Prostate gland (tissue), 2 donors: ENCODE measurements around the gene CLEC18A. TPM values are rescaled to one million over a fixed set of nuclear protein-coding genes. Genes with fewer than 3 reads are reported as not detected.

Experiments
- DNase-seq: peaks from one replicate; pipeline ENCODE4 v3.0.0-alpha.2; 2019; ENCODE audit warnings: low spot score
- H3K27ac ChIP-seq, 2 donors: fragments of 200-600 bp; sonication (generic); 2 replicates each; pipeline ENCODE4 v1.5.1; 2017 to 2019
- H3K27me3 ChIP-seq: fragments of 200-600 bp; sonication (generic); replicated peaks from 2 replicates; pipeline ENCODE4 v1.5.1; 2019; ENCODE audit not compliant: insufficient read depth
- H3K36me3 ChIP-seq, 2 donors: fragments of 200-600 bp; sonication (generic); 1 replicate in 1 of 2; 2 replicates in 1 of 2; pipeline versions ENCODE4 v1.5.1 to v1.8.1; 2017 to 2019
- H3K4me1 ChIP-seq: fragments of 200-600 bp; sonication (generic); replicated peaks from 2 replicates; pipeline ENCODE4 v1.5.1; 2019
- H3K4me3 ChIP-seq, 2 donors: fragments of 200-600 bp; sonication (generic); 2 replicates each; pipeline ENCODE4 v1.5.1; 2017 to 2019
- H3K9me3 ChIP-seq: fragments of 200-600 bp; sonication (generic); 2 replicates; pipeline ENCODE4 v1.5.1; 2017
- POLR2A ChIP-seq: fragments of 450-650 bp; IDR thresholded peaks from one replicate; pipeline ENCODE4 v1.6.1; 2016; ENCODE audit warnings: antibody characterized with exemption, mild to moderate bottlenecking
- POLR2AphosphoS5 ChIP-seq: sonication (generic); formaldehyde crosslinking; IDR thresholded peaks from one replicate; pipeline ENCODE4 v1.6.1; 2017; ENCODE audit warnings: antibody characterized with exemption
- WGBS: methylation state at CpG from one replicate; pipeline ENCODE4 v1.1.5; 2018; 5-methylcytosine and 5-hydroxymethylcytosine counted together
- intact Hi-C: fragments of 100-400 bp; cut with DNase I; formaldehyde crosslinking; loops from one replicate; pipeline ENCODE4 v1.14.2; 2022
- total RNA-seq, 2 donors: library from RNA; depleted of rRNA; stranded (reverse); fragments of >200 nt; gene quantifications; one replicate each; pipeline ENCODE4 v1.1.0, GENCODE V29; 2016
- TF ChIP-seq, protein P1 (sequence below), 4 experiments: fragments of 200-600 bp in 2 of 4; fragments of 450-650 bp in 2 of 4; sonication (generic) in 2 of 4; IDR thresholded peaks; 1 replicate in 3 of 4; 2 replicates in 1 of 4; pipeline ENCODE4 v1.5.1; 2016 to 2019; ENCODE audit warnings: antibody characterized with exemption in 4 of 4, mild to moderate bottlenecking in 2 of 4, moderate library complexity in 2 of 4

CLEC18A gene
- total RNA-seq, 2 donors from 2014 or later, result 1.5 to 8.0 TPM

DNA sequence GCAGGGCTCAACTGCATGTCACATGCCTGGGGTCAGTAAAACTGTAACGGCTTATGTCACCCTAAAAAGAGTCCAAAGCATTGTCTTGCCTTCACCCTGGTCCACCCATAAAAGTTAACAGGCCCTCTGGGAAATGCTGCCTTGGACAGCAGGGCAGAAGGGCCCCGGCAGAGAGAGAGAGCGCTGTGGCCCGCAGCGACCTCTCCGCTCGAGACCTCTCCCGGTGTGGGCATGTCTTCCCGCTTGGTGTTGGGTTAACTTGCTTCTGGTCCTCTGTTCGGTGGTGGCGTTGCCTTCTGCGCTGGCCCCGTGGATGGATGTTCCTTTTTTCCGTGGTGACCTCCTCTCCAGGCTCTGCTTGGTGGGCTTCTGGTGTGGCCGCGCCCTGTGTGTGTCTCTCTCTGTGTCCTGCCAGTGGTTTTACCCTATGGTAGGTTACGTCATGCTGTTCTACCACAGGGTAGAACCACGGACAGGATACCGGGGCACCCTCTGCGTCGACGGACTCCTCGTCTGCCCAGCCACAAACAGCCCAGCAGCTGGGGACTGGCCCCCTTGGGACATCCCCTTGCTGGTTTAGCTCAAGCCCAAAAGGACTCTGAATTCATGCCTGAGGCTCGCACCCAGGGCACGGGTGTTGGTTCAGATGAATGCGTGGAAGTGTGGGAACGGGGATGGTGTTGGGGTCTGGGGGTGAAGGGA, 18.3 kb upstream of the CLEC18A start:
- Histone ChIP-seq H3K9me3 (no peaks in the 10 kb centered on the region), H3K4me1 (no peaks in the 10 kb centered on the region), H3K36me3 (peaks cover 2 to 14% of the 10 kb centered on the region in 2 donors), H3K27me3 (no peaks in the 10 kb centered on the region), H3K27ac (no peak overlapping the region), H3K4me3 (no peak overlapping the region)
- TF ChIP-seq, protein P1, sequence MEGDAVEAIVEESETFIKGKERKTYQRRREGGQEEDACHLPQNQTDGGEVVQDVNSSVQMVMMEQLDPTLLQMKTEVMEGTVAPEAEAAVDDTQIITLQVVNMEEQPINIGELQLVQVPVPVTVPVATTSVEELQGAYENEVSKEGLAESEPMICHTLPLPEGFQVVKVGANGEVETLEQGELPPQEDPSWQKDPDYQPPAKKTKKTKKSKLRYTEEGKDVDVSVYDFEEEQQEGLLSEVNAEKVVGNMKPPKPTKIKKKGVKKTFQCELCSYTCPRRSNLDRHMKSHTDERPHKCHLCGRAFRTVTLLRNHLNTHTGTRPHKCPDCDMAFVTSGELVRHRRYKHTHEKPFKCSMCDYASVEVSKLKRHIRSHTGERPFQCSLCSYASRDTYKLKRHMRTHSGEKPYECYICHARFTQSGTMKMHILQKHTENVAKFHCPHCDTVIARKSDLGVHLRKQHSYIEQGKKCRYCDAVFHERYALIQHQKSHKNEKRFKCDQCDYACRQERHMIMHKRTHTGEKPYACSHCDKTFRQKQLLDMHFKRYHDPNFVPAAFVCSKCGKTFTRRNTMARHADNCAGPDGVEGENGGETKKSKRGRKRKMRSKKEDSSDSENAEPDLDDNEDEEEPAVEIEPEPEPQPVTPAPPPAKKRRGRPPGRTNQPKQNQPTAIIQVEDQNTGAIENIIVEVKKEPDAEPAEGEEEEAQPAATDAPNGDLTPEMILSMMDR (IDR thresholded peaks at IDR 0.05), result no peak
- TF ChIP-seq POLR2AphosphoS5 (no peak), POLR2A (no peak)
- no peak for DNase-seq
- intact Hi-C loops, result no loop called here
- WGBS, result 84% methylated on average over 27 of the region's 27 CpGs

DNA sequence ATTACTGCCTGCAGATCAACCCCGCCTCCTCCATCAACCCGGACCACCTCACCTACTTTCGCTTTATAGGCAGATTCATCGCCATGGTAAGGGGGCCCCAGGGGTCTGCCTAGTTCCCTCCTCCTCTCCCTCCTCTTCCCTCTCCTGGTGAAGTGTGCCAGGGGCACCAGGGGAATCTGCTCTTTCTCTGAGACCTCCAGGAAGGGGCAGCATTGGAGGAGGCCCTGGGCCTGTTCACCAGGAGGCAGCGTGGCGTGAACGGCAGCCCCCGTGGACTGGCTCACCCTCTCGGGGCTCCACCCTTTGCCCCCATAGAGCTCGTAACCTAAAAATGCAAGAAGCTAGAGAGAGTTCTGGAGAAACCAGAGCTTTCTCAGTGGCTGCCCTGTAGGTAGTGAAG, 17.1 kb upstream of the CLEC18A start:
- no peak overlapping the region for H3K27ac ChIP-seq
- no peak overlapping the region for H3K4me3 ChIP-seq
- peaks cover 2 to 14% of the 10 kb centered on the region in 2 donors for H3K36me3 ChIP-seq
- H3K9me3 ChIP-seq, result no peaks in the 10 kb centered on the region
- no peak for DNase-seq
- TF ChIP-seq POLR2AphosphoS5, result no peak
- intact Hi-C loops, result no loop called here
- no peaks in the 10 kb centered on the region for H3K4me1 ChIP-seq
- H3K27me3 ChIP-seq, result no peaks in the 10 kb centered on the region
- 77% methylated on average over 10 of the region's 10 CpGs for WGBS

DNA sequence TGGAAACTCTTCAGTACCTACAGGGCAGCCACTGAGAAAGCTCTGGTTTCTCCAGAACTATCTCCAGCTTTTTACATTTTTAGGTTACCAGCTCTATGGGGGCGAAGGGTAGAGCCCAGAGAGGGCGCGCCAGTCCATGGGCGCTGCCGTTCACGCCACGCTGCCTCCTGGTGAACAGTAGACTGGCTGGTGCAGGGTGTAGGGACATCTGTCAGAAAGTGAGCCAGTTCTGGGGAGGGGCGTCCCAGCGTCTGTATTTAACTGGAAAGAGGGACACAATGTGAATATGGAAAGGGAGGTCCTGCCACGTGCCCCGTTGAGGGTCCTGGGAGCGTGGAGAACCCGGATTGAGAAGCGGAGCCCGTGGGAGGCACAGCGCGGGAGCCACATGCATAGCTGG, 16.4 kb upstream of the CLEC18A start:
- Histone ChIP-seq H3K27ac (no peak overlapping the region), H3K27me3 (no peaks in the 10 kb centered on the region), H3K9me3 (no peaks in the 10 kb centered on the region), H3K36me3 (peaks cover 2 to 14% of the 10 kb centered on the region in 2 donors), H3K4me3 (no peak overlapping the region), H3K4me1 (no peaks in the 10 kb centered on the region)
- intact Hi-C loops, result no loop called here
- TF ChIP-seq POLR2AphosphoS5 (no peak), POLR2A (no peak)
- TF ChIP-seq, protein P1 (IDR thresholded peaks at IDR 0.05), result no peak
- no peak for DNase-seq
- 97% methylated on average over 17 of the region's 17 CpGs for WGBS

DNA sequence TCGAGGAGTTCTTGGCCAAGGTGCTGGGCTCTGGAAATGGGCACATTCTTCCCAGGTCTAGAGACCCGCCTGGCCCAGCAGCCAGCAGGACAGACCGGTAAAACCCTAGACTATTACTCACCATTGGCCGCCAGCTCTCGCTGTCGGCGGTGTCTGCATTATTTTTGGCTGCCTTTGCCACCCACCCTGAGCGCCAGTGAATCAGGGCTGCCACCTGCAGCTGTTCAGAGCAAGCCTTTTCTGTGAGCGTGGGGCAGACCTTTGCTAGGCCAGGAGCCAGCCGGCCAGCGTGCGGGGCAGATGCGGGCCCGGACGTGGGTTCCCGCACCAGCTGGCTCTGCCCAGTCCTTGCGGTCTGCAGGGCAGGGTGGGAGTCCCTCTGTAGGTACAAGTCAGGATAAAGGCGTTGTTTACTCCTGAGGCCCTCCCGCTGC, 15.8 kb upstream of the CLEC18A start:
- DNase-seq, result no peak
- intact Hi-C loops, result no loop called here
- 94% methylated on average over 18 of the region's 19 CpGs for WGBS
- H3K4me1 ChIP-seq, result no peaks in the 10 kb centered on the region
- H3K27ac ChIP-seq, result no peak overlapping the region
- no peaks in the 10 kb centered on the region for H3K27me3 ChIP-seq
- peaks cover 2 to 16% of the 10 kb centered on the region in 2 donors for H3K36me3 ChIP-seq
- TF ChIP-seq, protein P1 (IDR thresholded peaks at IDR 0.05), result no peak
- TF ChIP-seq POLR2AphosphoS5 (no peak), POLR2A (no peak)
- H3K4me3 ChIP-seq, result no peak overlapping the region
- H3K9me3 ChIP-seq, result no peaks in the 10 kb centered on the region

DNA sequence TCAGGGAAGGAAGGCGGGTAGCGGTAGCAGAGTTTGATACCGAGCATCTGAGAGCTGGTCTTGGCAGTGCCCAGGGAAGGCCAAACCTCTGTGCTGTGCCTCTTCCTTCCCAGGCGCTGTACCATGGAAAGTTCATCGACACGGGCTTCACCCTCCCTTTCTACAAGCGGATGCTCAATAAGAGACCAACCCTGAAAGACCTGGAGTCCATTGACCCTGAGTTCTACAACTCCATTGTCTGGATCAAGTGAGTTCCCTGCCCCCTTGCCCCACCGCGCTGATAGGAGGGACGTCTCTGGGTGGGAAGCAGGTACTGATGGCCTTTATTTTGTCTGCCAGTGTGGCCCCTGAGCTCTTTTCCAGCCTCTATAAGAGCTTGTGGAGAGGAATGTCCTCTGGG, 15.4 kb upstream of the CLEC18A start:
- Histone ChIP-seq H3K27me3 (no peaks in the 10 kb centered on the region), H3K9me3 (no peaks in the 10 kb centered on the region), H3K27ac (no peak overlapping the region), H3K4me3 (no peak overlapping the region), H3K36me3 (peaks cover 2 to 21% of the 10 kb centered on the region in 2 donors), H3K4me1 (no peaks in the 10 kb centered on the region)
- 90% methylated on average over 10 of the region's 10 CpGs for WGBS
- TF ChIP-seq POLR2A (no peak), POLR2AphosphoS5 (no peak)
- TF ChIP-seq, protein P1 (IDR thresholded peaks at IDR 0.05), result no peak
- intact Hi-C loops, result no loop called here
- no peak for DNase-seq
